Cortex of kidney (tissue), 1 donor: ENCODE data around the gene SLC2A4RG.

ENCODE experiments used
- DNase-seq: peaks from one replicate; lab custom pipeline; 2025; lab: John Stamatoyannopoulos, UW

SLC2A4RG gene, protein sequence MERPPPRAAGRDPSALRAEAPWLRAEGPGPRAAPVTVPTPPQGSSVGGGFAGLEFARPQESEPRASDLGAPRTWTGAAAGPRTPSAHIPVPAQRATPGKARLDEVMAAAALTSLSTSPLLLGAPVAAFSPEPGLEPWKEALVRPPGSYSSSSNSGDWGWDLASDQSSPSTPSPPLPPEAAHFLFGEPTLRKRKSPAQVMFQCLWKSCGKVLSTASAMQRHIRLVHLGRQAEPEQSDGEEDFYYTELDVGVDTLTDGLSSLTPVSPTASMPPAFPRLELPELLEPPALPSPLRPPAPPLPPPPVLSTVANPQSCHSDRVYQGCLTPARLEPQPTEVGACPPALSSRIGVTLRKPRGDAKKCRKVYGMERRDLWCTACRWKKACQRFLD

DNA sequence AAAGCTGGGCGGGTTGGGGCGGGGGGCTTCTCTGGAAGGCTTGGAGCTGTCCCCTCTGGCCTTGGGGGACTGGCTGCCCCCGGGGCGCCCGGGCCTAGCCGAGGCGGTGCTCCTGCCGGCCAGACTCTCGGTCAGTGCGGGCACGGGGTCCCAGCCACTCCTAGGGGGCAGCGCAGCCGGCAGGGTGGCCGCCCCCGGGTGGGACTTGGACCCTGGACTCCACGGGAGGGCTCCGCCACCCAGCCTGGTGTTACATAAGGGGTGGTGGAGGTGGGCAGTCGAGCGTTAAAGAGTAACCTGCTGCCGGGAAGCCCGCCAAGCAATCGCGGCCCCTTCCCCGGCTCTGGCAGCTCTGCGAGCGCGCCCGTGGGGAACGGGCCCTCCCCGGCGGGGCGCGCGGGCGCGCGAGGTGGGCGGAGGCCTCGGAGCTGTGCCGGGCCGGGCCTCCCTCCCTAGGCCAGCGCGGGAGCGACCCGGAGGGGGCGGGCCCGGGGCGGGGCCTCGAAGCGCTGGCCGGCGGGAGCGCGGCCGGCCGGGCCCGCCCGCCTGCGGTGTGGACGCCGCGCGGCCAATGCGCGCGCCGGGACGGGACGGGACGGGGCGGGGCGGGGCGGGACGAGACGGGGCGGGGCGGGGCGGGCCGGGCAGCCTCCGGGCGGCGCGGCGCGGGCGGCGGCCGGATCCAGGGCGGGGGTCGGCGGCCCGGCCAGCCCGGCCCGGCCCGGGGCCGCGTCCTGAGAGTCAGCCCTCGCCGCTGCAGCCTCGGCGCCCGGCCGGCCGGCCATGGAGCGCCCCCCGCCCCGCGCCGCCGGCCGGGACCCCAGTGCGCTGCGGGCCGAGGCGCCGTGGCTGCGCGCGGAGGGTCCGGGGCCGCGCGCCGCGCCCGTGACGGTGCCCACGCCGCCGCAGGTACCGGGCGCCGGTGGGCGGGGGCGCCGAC lies at the start of gene SLC2A4RG:
SLC2A4RG (plus strand) TSS at position 647 of the 940 bp plus-strand sequence; CDS start at position 784, 137 bp downstream.
- DNase-seq, result no peak

DNA sequence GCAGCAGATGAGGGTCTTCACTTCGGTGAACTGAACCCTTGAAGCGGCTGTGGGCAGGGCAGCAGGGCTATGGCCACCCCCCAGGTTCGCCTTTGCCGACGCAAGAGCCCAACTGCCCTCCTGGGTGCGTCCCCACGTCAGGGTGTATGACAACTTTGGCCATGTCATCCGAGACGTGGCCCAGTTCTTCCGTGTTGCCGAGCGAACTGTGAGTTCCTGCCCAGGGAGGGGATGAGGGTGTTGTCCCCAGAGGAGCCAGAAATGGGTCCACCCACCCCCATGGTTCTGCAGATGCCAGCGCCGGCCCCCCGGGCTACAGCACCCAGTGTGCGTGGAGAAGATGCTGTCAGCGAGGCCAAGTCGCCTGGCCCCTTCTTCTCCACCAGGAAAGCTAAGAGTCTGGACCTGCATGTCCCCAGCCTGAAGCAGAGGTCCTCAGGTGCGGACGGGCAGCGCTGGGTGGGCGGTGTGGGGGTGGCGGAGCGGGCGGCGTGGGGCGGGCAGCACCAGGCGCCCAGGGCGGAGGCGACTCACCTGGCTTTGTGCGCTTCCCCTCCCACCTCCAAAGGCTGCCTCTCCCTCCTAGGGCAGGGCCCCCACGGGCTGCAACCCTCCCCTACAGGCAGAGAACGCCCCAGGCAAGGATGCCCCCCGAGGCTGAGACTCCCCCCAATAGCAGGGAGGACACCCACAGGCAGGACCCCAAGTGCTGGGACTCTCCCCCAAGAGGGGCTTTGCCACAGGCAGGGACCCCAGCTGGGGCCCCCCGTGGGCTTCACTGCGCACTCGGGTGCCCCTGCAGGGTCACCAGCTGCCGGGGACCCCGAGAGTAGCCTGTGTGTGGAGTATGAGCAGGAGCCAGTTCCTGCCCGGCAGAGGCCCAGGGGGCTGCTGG lies 49.3 kb upstream of the SLC2A4RG start:
- no peak for DNase-seq

DNA sequence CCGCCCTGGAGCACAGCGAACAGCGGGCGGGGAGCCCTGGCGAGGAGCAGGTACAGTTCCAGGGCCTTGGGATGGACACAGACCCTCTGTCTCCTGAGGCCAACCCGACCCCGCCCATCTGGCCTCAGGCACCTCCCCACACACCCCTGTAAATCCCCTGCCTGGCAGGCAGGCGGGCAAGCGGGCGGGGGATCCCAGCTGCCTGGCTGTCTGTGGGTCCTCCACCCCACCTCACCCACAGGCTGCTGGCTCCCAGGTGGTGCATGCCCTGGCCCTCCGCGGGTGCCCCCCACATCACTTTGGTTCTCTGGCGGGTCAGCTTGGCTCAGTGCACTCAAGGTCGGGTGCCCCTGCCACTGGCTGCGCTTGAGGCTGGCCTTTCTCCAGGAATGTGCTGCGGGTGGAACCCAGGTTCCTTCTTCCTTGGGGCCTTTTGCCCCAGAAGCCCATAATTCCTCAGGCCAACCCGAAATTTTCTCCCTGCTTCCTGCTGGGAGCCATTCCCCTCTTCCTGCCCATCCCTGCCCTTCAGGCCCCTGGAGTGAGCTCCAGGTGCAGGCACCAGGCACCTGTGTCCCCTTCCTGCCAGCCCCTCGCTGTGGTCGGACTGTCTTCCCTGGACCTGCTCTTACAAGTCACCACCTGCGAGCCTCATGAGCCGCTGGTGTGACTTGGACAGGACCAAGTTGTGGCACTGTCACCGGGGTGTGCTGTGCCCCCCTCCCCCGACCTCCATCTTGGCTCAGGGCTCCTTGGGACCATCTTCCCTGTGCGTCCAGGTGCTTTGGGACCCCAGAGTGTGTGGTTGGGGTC lies 48.5 kb upstream of the SLC2A4RG start:
- DNase-seq, result no peak

DNA sequence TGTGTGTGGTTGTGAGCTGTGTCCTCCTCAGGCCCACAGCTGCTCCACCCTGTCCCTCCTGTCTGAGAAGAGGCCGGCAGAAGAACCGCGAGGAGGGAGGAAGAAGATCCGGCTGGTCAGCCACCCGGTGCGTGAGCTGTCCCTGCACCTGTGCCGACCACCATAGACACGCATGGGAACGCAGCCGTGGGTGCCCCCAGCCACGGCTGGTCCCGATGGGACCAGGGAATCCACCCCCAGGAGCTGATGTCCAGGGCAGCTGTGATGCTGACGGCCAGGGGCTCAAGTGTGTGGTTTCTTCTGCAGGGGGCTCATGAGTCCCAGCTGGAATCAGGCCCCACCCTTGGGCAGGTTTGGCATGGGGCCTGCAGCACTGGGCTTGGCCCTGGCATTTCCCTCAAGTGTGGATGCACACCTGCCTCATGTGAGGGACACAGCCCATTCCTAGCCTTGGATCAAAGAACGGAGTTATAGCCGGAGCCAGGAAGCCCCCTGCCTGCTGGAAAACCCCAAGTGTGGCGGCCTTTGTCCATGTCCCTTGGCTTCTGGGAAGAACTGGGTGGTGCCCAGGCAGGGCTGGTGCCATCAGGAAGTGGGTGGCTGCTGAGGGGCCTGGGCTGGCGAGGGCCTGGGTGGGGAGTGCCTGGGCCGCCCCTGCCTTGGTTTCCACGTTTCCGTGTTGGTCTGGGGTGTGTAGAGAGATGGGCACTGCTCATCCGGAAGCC lies 47.7 kb upstream of the SLC2A4RG start:
- no peak for DNase-seq

DNA sequence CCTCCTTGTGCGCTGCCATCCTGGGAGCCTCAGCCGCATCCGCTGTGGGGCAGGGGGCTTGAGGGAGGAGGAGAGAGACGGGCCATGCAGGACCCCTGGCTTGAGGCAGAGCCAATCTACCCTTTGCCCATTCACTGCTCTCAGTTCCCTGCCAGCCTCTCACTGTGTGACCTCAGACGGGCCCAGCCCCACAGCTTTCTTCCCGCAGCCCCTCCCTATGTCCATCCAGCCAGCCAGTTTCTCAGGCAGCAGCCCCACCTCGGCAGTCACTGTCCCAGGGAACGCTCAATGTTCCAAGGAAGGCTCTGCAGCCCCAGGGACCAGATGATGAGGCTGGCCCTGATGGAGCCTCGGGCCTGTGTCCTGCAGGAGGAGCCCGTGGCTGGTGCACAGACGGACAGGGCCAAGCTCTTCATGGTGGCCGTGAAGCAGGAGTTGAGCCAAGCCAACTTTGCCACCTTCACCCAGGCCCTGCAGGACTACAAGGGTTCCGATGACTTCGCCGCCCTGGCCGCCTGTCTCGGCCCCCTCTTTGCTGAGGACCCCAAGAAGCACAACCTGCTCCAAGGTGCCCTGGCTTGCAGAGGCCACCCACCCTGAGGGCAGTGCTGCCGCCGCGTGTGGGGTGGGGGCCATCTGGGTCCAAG lies 47.0 kb upstream of the SLC2A4RG start:
- DNase-seq, result no peak

DNA sequence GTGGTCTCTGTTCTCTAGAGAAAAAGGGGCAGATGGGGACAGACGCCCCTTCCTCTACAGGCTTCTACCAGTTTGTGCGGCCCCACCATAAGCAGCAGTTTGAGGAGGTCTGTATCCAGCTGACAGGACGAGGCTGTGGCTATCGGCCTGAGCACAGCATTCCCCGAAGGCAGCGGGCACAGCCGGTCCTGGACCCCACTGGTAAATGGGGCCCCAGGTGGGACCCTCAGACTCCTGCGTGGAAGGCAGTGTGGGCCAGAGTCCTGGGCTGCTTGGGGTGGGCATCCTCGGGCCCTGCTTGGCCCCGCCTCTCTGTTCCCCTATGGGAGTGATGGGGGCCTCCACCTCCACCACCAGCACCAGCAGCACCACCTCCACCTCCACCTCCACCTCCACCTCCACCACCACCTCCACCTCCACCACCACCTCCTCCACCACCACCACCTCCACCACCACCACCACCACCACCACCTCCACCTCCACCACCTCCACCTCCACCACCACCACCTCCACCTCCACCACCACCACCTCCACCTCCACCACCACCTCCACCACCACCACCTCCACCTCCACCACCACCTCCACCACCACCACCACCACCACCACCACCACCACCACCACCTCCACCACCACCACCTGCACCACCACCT lies 46.4 kb upstream of the SLC2A4RG start:
- DNase-seq, result no peak

DNA sequence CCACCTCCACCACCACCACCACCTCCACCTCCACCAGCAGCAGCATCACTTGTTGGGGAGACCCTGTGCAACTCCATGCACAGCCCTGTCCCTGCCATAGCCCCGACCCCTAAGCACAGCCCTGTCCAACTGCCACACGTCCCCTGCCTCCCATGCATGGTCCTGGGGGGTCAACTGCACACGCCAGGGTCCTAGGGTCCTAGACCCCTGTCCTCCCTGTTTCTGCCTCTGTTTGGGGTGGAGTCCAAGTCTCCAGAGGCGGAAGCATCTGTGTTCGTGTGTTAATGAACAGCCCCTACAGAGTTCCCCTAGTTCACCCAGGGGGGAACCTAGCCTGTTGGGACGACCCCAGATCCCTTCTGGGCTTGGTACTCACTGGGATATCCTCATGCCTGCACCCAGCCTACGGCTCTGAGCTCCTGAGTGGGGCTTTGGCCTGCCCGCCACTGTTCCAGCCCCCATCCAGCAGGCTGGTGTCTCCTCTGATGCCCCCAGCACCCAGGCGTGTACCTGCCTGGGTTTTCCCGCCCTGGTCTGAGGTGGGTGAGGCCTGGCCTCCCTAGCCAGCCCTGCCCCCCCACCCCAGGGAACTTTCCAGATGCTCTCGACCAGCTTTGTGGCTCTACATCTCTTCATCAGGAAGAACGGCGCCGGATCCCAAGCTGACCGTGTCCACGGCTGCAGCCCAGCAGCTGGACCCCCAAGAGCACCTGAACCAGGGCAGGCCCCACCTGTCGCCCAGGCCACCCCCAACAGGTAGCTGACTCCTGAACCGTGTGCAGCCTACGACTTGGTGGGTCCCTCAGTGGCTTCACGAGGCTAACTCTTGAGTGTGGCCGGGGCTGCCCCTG lies 45.6 kb upstream of the SLC2A4RG start:
- no peak for DNase-seq

DNA sequence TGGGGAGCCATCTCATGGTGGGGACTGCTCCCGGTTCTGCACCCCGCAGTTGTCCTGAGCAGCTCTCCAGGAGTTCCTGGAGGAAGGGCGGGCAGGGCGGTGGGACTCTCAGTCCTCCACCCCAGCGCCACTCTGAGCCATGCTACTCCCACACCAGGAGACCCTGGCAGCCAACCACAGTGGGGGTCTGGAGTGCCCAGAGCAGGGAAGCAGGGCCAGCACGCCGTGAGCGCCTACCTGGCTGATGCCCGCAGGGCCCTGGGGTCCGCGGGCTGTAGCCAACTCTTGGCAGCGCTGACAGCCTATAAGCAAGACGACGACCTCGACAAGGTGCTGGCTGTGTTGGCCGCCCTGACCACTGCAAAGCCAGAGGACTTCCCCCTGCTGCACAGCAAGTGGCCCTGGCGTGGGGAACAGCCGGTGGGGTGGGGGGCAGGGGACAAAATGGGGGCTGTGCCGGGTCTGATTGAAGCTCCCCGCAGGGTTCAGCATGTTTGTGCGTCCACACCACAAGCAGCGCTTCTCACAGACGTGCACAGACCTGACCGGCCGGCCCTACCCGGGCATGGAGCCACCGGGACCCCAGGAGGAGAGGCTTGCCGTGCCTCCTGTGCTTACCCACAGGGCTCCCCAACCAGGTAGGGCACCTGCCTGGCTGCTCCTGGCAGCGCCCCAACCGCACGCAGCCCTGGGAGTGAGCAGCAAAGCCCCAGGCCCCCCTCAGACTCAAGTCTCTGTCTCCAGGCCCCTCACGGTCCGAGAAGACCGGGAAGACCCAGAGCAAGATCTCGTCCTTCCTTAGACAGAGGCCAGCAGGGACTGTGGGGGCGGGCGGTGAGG lies 44.8 kb upstream of the SLC2A4RG start:
- no peak for DNase-seq

DNA sequence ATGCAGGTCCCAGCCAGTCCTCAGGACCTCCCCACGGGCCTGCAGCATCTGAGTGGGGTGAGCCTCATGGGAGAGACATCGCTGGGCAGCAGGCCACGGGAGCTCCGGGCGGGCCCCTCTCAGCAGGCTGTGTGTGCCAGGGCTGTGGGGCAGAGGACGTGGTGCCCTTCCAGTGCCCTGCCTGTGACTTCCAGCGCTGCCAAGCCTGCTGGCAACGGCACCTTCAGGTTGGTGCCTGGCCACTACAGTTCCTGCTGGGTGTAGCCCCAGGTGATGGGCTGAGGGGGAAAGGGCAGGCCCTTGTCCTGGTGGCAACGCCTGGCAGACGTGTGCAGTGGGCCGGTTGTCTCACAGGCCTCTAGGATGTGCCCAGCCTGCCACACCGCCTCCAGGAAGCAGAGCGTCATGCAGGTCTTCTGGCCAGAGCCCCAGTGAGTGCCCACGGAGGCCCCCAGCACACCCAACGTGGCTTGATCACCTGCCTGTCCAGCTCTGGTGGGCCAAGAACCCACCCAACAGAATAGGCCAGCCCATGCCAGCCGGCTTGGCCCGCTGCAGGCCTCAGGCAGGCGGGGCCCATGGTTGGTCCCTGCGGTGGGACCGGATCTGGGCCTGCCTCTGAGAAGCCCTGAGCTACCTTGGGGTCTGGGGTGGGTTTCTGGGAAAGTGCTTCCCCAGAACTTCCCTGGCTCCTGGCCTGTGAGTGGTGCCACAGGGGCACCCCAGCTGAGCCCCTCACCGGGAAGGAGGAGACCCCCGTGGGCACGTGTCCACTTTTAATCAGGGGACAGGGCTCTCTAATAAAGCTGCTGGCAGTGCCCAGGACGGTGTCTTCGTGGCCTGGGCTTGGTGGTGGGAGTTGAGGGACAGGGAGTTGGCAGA lies 43.9 kb upstream of the SLC2A4RG start:
- no peak for DNase-seq

DNA sequence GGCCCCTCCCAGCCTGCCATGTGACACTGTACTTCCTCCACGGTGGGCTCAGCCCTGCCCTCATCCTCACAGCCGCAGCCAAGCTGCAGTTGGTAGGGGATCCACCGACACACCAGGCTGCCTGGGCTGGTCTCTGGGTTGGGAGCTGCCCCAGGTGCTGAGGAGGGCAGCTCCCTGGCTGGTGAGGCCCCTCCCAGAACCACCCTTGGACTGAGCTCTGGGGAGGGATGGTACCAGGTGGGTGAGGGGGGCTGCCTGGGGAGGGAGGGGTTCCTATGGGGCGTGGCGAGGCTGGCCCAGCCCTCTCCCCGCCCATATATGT lies 43.3 kb upstream of the SLC2A4RG start:
- no peak for DNase-seq

DNA sequence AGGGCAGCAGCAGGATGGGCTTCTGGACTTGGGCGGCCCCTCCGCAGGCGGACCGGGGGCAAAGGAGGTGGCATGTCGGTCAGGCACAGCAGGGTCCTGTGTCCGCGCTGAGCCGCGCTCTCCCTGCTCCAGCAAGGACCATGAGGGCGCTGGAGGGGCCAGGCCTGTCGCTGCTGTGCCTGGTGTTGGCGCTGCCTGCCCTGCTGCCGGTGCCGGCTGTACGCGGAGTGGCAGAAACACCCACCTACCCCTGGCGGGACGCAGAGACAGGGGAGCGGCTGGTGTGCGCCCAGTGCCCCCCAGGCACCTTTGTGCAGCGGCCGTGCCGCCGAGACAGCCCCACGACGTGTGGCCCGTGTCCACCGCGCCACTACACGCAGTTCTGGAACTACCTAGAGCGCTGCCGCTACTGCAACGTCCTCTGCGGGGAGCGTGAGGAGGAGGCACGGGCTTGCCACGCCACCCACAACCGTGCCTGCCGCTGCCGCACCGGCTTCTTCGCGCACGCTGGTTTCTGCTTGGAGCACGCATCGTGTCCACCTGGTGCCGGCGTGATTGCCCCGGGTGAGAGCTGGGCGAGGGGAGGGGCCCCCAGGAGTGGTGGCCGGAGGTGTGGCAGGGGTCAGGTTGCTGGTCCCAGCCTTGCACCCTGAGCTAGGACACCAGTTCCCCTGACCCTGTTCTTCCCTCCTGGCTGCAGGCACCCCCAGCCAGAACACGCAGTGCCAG lies 42.8 kb upstream of the SLC2A4RG start, which contains the start of gene TNFRSF6B:
TNFRSF6B (plus strand) TSS at position 25 of the 729 bp plus-strand sequence; CDS start at position 141, 116 bp downstream.
- DNase-seq, result no peak

DNA sequence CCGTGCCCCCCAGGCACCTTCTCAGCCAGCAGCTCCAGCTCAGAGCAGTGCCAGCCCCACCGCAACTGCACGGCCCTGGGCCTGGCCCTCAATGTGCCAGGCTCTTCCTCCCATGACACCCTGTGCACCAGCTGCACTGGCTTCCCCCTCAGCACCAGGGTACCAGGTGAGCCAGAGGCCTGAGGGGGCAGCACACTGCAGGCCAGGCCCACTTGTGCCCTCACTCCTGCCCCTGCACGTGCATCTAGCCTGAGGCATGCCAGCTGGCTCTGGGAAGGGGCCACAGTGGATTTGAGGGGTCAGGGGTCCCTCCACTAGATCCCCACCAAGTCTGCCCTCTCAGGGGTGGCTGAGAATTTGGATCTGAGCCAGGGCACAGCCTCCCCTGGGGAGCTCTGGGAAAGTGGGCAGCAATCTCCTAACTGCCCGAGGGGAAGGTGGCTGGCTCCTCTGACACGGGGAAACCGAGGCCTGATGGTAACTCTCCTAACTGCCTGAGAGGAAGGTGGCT lies 42.2 kb upstream of the SLC2A4RG start:
- DNase-seq, result no peak

DNA sequence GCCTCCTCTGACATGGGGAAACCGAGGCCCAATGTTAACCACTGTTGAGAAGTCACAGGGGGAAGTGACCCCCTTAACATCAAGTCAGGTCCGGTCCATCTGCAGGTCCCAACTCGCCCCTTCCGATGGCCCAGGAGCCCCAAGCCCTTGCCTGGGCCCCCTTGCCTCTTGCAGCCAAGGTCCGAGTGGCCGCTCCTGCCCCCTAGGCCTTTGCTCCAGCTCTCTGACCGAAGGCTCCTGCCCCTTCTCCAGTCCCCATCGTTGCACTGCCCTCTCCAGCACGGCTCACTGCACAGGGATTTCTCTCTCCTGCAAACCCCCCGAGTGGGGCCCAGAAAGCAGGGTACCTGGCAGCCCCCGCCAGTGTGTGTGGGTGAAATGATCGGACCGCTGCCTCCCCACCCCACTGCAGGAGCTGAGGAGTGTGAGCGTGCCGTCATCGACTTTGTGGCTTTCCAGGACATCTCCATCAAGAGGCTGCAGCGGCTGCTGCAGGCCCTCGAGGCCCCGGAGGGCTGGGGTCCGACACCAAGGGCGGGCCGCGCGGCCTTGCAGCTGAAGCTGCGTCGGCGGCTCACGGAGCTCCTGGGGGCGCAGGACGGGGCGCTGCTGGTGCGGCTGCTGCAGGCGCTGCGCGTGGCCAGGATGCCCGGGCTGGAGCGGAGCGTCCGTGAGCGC lies 41.6 kb upstream of the SLC2A4RG start:
- no peak for DNase-seq

DNA sequence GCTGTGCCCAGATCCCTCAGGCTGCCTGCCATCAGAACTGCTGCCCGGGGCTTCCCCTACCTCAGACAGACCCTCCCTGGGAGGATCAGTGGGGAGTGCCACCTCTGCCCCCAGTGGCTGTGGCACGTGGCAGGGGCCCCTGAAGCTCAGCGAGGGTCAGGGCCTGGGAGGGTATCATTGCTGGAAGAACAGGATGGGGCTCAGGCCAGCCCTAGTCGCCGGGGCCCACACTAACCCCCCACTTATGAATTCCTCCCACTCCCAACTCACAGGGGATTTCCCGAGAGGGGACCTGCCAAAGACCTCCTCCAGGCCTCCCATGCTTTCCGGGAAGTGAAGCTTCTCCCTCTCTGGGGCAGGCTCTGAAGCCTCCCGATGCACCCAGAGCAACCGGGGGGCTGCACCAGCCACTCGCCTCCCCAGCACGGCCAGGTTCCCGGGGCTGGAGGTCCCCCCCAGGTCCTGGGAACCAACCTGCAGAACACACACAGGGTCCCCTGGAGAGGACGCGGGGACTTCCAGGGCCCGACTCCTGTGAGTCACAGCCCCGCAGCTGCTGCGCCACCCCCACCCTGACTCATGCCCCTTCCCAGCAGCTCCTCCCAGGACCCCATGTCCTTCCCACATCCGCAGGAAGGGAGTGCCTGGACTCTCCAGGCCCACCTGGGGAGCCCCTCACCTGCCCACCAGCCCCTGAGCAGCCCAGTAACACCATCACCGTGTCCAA lies 40.7 kb upstream of the SLC2A4RG start:
- no peak for DNase-seq
